Heart left ventricle (tissue), 16 donors: ENCODE data around the gene EML6. TPM values are rescaled to one million over a fixed set of nuclear protein-coding genes. Genes with fewer than 3 reads are reported as not detected.

ENCODE experiments used
- ATAC-seq, 4 donors: fragments of 200-7000 bp; cut with Tn5 transposase; one replicate each; pipeline ENCODE4 v1.9.1; 2020 to 2022; ENCODE audit warnings: moderate library complexity in 4 of 4, mild to moderate bottlenecking in 3 of 4, moderate number of reproducible peaks in 1 of 4
- DNase-seq, 5 donors: peaks; one replicate each; pipeline ENCODE4 v3.0.0-alpha.2; 2020
- H3K27ac ChIP-seq, 12 donors: fragments of 200-600 bp; sonication (generic) in 4 of 12; one replicate each; pipeline versions ENCODE4 v1.5.0 to v1.8.0; 2016 to 2022; ENCODE audit warnings: mild to moderate bottlenecking in 2 of 12
- H3K27me3 ChIP-seq, 9 donors: fragments of 200-600 bp; sonication (generic) in 2 of 9; one replicate each; pipeline versions ENCODE4 v1.5.1 to v1.8.0; 2016 to 2022; ENCODE audit warnings: mild to moderate bottlenecking in 3 of 9
- H3K36me3 ChIP-seq, 9 donors: fragments of 200-600 bp; sonication (generic) in 2 of 9; one replicate each; pipeline versions ENCODE4 v1.5.0 to v1.8.0; 2018 to 2022; ENCODE audit warnings: mild to moderate bottlenecking in 2 of 9
- H3K4me1 ChIP-seq, 12 donors: fragments of 200-600 bp; sonication (generic) in 4 of 12; one replicate each; pipeline versions ENCODE4 v1.5.0 to v1.8.0; 2016 to 2022; ENCODE audit warnings: mild to moderate bottlenecking in 3 of 12
- H3K4me3 ChIP-seq, 12 donors: fragments of 200-600 bp; sonication (generic) in 4 of 12; one replicate each; pipeline versions ENCODE4 v1.5.0 to v1.8.0; 2017 to 2022; ENCODE audit warnings: mild to moderate bottlenecking in 9 of 12, moderate library complexity in 4 of 12
- H3K9me3 ChIP-seq, 12 donors: fragments of 200-600 bp; sonication (generic) in 4 of 12; one replicate each; pipeline versions ENCODE4 v1.5.0 to v1.8.0; 2016 to 2022; ENCODE audit warnings: mild to moderate bottlenecking in 1 of 12
- CTCF ChIP-seq, 12 donors: fragments of 200-600 bp; sonication (generic) in 4 of 12; IDR thresholded peaks; one replicate each; pipeline versions ENCODE4 v1.5.0 to v1.8.0; 2018 to 2022; ENCODE audit warnings: antibody characterized with exemption in 12 of 12, mild to moderate bottlenecking in 5 of 12
- POLR2A ChIP-seq, 2 donors: fragments of 450-650 bp; IDR thresholded peaks; one replicate each; pipeline ENCODE4 v1.6.1; 2017; ENCODE audit warnings: antibody characterized with exemption in 2 of 2, mild to moderate bottlenecking in 2 of 2, moderate library complexity in 2 of 2
- WGBS, 4 donors: extraction: QIAGEN DNeasy Blood & Tissue Kit in 2 of 4; methylation state at CpG; one replicate each; pipeline versions ENCODE4 v1.1.5 to v1.1.7; 2013 to 2018; 5-methylcytosine and 5-hydroxymethylcytosine counted together
- intact Hi-C, 10 donors: fragments of 100-400 bp; cut with DNase I; formaldehyde crosslinking; loops; one replicate each; pipeline versions ENCODE4 v1.11.1 to v1.14.2; 2022
- polyA plus RNA-seq, 2 donors: library from polyadenylated mRNA; stranded (reverse); fragments of 200-250 nt; gene quantifications; one replicate each; pipeline ENCODE4 v1.2.3, GENCODE V29; 2013
- total RNA-seq, 9 donors: library from RNA; depleted of rRNA in 2 of 9; stranded (reverse); fragments of >200 nt in 2 of 9; fragmentation: NEBNext Ultra II Directional in 3 of 9; extraction: Animal tissue kit (Norgen Biotek cat#: 25700) in 3 of 9; gene quantifications; one replicate each; pipeline versions ENCODE4 v1.1.0 to v1.2.4, GENCODE V29; 2016 to 2023
- donor health status: ischemic (EF 13 %, LVEDD 7.1; RV severe dilation, severe dysfunction).
- donor health status: healthy with polysubstance abuse.
- donor health status: DM: no; HTN: yes; CAD: no.
- donor health status: DM: no; HTN: no; CAD: no.
- donor health status: ischemic (EF 25% LVEDD 6.9; RV normal size, moderate dysfunction).
- donor health status: ischemic (EF 25% LVEDD 5.7; RV mildly dilated, moderate dysfunction).
- donor health status: healthy.
- donor health status: DM: yes; HTN: yes; CAD: no.
- donor health status: ischemic (EF 35%, LVEDD 5.7; RV mildly dilated, moderate dysfunction).
- donor health status: nonischemic (EF 11% LVEDD 7.7; RV severe dilation, severe dysfunction).
- donor health status: DM: yes; HTN: yes; CAD: no.
- donor health status: PGD.
- donor health status: ischemic (EF 29% LVEDD 5.4; RV normal size, mild dysfunction).
- donor health status: nonischemic (EF 23%, LVEDD 6.1; RV moderate dilation, normal function).

EML6 gene
- total and polyA plus RNA-seq, 11 donors: 0.08 to 1.2 (median 0.58) TPM

GRCh38 chr2:54763636-54764291 lies 40.3 kb downstream of the EML6 start:
- DNase-seq: no peak
- ATAC-seq: no peak
- Histone ChIP-seq H3K9me3 (no peaks in the 10 kb centered on the region), H3K27me3 (no peaks in the 10 kb centered on the region), H3K27ac (no peak overlapping the region), H3K36me3 (no peaks in the 10 kb centered on the region), H3K4me3 (no peak overlapping the region), H3K4me1 (no peaks in the 10 kb centered on the region)
- WGBS, 4 donors: 79 to 86% (median 79%) methylated on average over 7 of the region's 7 CpGs
- peak in 1 of 12 donors; percentile 15 for TF ChIP-seq CTCF (IDR thresholded peaks at IDR 0.05)
- TF ChIP-seq POLR2A (IDR thresholded peaks at IDR 0.05): no peak
- intact Hi-C loops: no loop called here

GRCh38 chr2:54767921-54768320 lies 44.5 kb downstream of the EML6 start:
- Histone ChIP-seq H3K27ac (no peak overlapping the region), H3K4me1 (no peaks in the 10 kb centered on the region), H3K4me3 (no peak overlapping the region), H3K27me3 (no peaks in the 10 kb centered on the region), H3K36me3 (no peaks in the 10 kb centered on the region), H3K9me3 (no peaks in the 10 kb centered on the region)
- intact Hi-C loops: no loop called here
- no peak for ATAC-seq
- no peak for TF ChIP-seq CTCF (IDR thresholded peaks at IDR 0.05)
- TF ChIP-seq POLR2A (IDR thresholded peaks at IDR 0.05): no peak
- no peak for DNase-seq

- WGBS, 4 donors: 75 to 85% (median 79%) methylated on average over 1 of the region's 1 CpG
- no peak for TF ChIP-seq POLR2A (IDR thresholded peaks at IDR 0.05)
- TF ChIP-seq CTCF (IDR thresholded peaks at IDR 0.05): no peak
- ATAC-seq: no peak
These were observed 45.4 kb downstream of the EML6 start for GRCh38 chr2:54768772-54769428.

GRCh38 chr2:54770211-54770610 lies 46.7 kb downstream of the EML6 start:
- no peak overlapping the region for H3K4me3 ChIP-seq
- no peaks in the 10 kb centered on the region for H3K4me1 ChIP-seq
- intact Hi-C loops: no loop called here
- peaks cover 0 to 10% (median 0%) of the 10 kb centered on the region in 12 donors for H3K9me3 ChIP-seq
- 63 to 83% (median 81%) methylated on average over 2 of the region's 2 CpGs for WGBS, 4 donors
- no peak overlapping the region for H3K27ac ChIP-seq
- no peaks in the 10 kb centered on the region for H3K27me3 ChIP-seq
- no peaks in the 10 kb centered on the region for H3K36me3 ChIP-seq
- DNase-seq (no peak), ATAC-seq (no peak)
- TF ChIP-seq POLR2A (IDR thresholded peaks at IDR 0.05) (no peak), CTCF (IDR thresholded peaks at IDR 0.05) (no peak)

More at GRCh38 chr2:54768772-54769428, 45.4 kb downstream of the EML6 start:
- Histone ChIP-seq H3K9me3 (no peaks in the 10 kb centered on the region), H3K36me3 (no peaks in the 10 kb centered on the region), H3K4me3 (no peak overlapping the region), H3K27me3 (no peaks in the 10 kb centered on the region), H3K4me1 (no peaks in the 10 kb centered on the region), H3K27ac (no peak overlapping the region)
- intact Hi-C loops: no loop called here
- DNase-seq: no peak
